Measurements from ENCODE around the gene ZNF629. TPM values are rescaled to one million over a fixed set of nuclear protein-coding genes. Genes with fewer than 3 reads are reported as not detected.
"Not testable (repeated sequence)": the region's sequence is repeated elsewhere in the genome, so short reads cannot be mapped to it uniquely, and the experiment has no call there.

Gene ZNF629
- total RNA-seq, 1 experiment from 2014 or later = 18.4 TPM

DNA sequence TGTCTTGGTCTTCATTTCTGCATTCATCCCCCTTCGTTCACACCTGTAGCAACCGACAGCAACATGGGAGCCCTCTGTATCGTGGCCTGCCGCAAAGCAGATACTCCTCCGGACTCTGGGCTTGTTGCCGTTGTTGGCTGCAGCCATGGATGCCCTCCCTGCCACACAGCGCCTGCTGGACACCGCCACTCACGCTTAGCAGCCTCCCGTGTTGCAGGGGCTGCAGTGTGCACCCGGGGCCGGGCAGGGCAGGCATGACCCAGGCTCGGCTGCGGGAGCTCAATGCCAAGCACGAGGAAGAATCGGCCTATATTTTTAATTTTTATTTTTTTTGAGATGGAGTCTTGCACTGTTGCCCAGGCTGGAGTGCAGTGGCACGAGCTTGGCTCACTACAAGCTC lies 34.9 kb upstream of the ZNF629 start:
- CTCF ChIA-PET = no interaction called here

DNA sequence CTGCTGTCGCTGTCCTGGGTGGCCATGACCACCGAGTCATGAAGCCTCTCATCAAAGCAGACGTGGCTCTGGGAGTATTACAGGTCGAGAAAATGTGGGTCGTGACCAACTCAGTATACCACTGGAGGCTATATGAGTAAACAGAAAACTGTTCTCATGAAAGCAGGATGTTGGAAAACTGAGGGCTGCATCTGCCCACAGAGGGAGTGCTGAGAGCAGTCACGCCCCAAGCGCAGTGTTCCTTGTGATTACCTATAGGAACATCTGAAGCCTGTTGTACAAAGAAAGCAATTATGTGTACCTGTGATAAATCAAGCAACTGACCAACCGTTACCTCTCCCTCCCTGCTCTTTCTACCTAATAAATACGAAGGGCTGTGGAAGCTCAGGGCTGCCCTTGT lies 34.4 kb upstream of the ZNF629 start:
- H3K4me3 ChIP-seq (replicated peaks in 1 of 2; ENCODE audit: low read depth in 1 of 2, low read length in 2 of 2); ATAC-seq; H3K9me3 ChIP-seq (ENCODE audit: control insufficient read depth in 1 of 2, insufficient read depth in 1 of 2, low read depth in 1 of 2, low read length in 2 of 2); H3K9ac ChIP-seq (ENCODE audit: low read length); H2AFZ ChIP-seq (ENCODE audit: low read depth, low read length, poor library complexity, severe bottlenecking); H3K4me2 ChIP-seq (ENCODE audit: low read length); H4K20me1 ChIP-seq (ENCODE audit: insufficient read depth); BruUV-seq (replicated peaks); H3K27me3 ChIP-seq (ENCODE audit: insufficient read depth, low read length); POLR2A ChIA-PET; CTCF ChIA-PET; H3K4me1 ChIP-seq (ENCODE audit: control insufficient read depth in 1 of 2, insufficient read depth in 2 of 2, low read length in 2 of 2); intact Hi-C loops (cut with micrococcal nuclease); H3K79me2 ChIP-seq (ENCODE audit: insufficient read depth, low read length); H3K36me3 ChIP-seq (ENCODE audit: control insufficient read depth in 1 of 2, insufficient read depth in 2 of 2, low read length in 2 of 2); RAD21 ChIA-PET (ENCODE audit: low non-redundant PET in 1 of 2, low total read pairs in 2 of 2, uncharacterized antibody in 2 of 2, unreplicated experiment in 2 of 2); H3K9me2 ChIP-seq (ENCODE audit: insufficient read depth); H3K27ac ChIP-seq (ENCODE audit: low read depth, low read length); DNase-seq (ENCODE audit: low read depth, low spot score): not testable (repeated sequence)

More for the DNA sequence above, 34.9 kb upstream of the ZNF629 start:
- Histone ChIP-seq H3K4me1 (ENCODE audit: control insufficient read depth in 1 of 2, insufficient read depth in 2 of 2, low read length in 2 of 2) (no peaks in the 10 kb centered on the region), H3K79me2 (ENCODE audit: insufficient read depth, low read length) (no peaks in the 10 kb centered on the region), H3K27me3 (ENCODE audit: insufficient read depth, low read length) (no peaks in the 10 kb centered on the region), H3K27ac (ENCODE audit: low read depth, low read length) (no peak overlapping the region), H2AFZ (ENCODE audit: low read depth, low read length, poor library complexity, severe bottlenecking) (no peak overlapping the region), H3K4me3 (replicated peaks in 1 of 2; ENCODE audit: low read depth in 1 of 2, low read length in 2 of 2) (no peak overlapping the region), H4K20me1 (ENCODE audit: insufficient read depth) (no peaks in the 10 kb centered on the region), H3K9me2 (ENCODE audit: insufficient read depth) (no peaks in the 10 kb centered on the region), H3K36me3 (ENCODE audit: control insufficient read depth in 1 of 2, insufficient read depth in 2 of 2, low read length in 2 of 2) (no peaks in the 10 kb centered on the region), H3K9ac (ENCODE audit: low read length) (no peak overlapping the region), H3K9me3 (ENCODE audit: control insufficient read depth in 1 of 2, insufficient read depth in 1 of 2, low read depth in 1 of 2, low read length in 2 of 2) (no peaks in the 10 kb centered on the region), H3K4me2 (ENCODE audit: low read length) (no peak overlapping the region)
- BruUV-seq (replicated peaks) = no TSS peak
- DNase-seq (ENCODE audit: low read depth, low spot score) = no peak
- POLR2A ChIA-PET = no interaction called here
- intact Hi-C loops (cut with micrococcal nuclease) = no loop called here
- no peak for TF ChIP-seq RAD21 (IDR thresholded peaks at IDR 0.05; ENCODE audit: low read depth)
- TF ChIP-seq TCF7L2 (IDR thresholded peaks at IDR 0.05; ENCODE audit: borderline replicate concordance, extremely low read depth, insufficient read depth, insufficient read length) = no peak
- TF ChIP-seq POLR2A (IDR thresholded peaks at IDR 0.05; ENCODE audit: borderline replicate concordance, extremely low read depth, insufficient read depth, insufficient read length) = no peak
- no peak for TF ChIP-seq SRF (IDR thresholded peaks at IDR 0.05; ENCODE audit: low read depth)
- RAD21 ChIA-PET (ENCODE audit: low non-redundant PET in 1 of 2, low total read pairs in 2 of 2, uncharacterized antibody in 2 of 2, unreplicated experiment in 2 of 2) = no interaction called here
- no peak for ATAC-seq
